Spleen (tissue), 11 donors: Measurements from ENCODE around the gene CRMP1. TPM values are rescaled to one million over a fixed set of nuclear protein-coding genes. Genes with fewer than 3 reads are reported as not detected.
"Not testable (repeated sequence)": the region's sequence is repeated elsewhere in the genome, so short reads cannot be mapped to it uniquely, and the experiment has no call there.

Source experiments
- DNase-seq: peaks from one replicate; pipeline ENCODE4 v3.0.0-alpha.2; 2020
- H3K27ac ChIP-seq, 8 donors: fragments of 200-600 bp; sonication (generic) in 7 of 8; 1 replicate in 4 of 8; 2 replicates in 4 of 8; pipeline versions ENCODE4 v1.5.0 to v1.8.0; 2016 to 2021; ENCODE audit warnings: inconsistent platforms in 4 of 8, mild to moderate bottlenecking in 4 of 8, moderate library complexity in 1 of 8
- H3K27me3 ChIP-seq, 7 donors: fragments of 200-600 bp; sonication (generic) in 6 of 7; replicated peaks in 1 of 7; 1 replicate in 4 of 7; 2 replicates in 3 of 7; pipeline versions ENCODE4 v1.5.0 to v1.8.0; 2016 to 2021; ENCODE audit warnings: inconsistent platforms in 3 of 7, mild to moderate bottlenecking in 1 of 7
- H3K36me3 ChIP-seq, 6 donors: fragments of 200-600 bp; sonication (generic) in 5 of 6; 1 replicate in 4 of 6; 2 replicates in 2 of 6; pipeline versions ENCODE4 v1.5.0 to v1.8.0; 2016 to 2021; ENCODE audit warnings: inconsistent platforms in 2 of 6
- H3K4me1 ChIP-seq, 6 donors: fragments of 200-600 bp; sonication (generic) in 5 of 6; 1 replicate in 3 of 6; 2 replicates in 3 of 6; pipeline versions ENCODE4 v1.5.0 to v1.8.0; 2016 to 2021; ENCODE audit warnings: inconsistent platforms in 3 of 6
- H3K4me3 ChIP-seq, 8 donors: fragments of 200-600 bp; sonication (generic) in 7 of 8; 1 replicate in 4 of 8; 2 replicates in 4 of 8; pipeline versions ENCODE4 v1.5.0 to v1.8.0; 2016 to 2021; ENCODE audit warnings: inconsistent platforms in 4 of 8, mild to moderate bottlenecking in 4 of 8, moderate library complexity in 2 of 8
- H3K9me3 ChIP-seq, 8 donors: fragments of 200-600 bp; sonication (generic) in 7 of 8; 1 replicate in 4 of 8; 2 replicates in 4 of 8; pipeline versions ENCODE4 v1.5.0 to v1.8.0; 2016 to 2021; ENCODE audit warnings: inconsistent platforms in 4 of 8
- CTCF ChIP-seq, 11 experiments: fragments of 200-600 bp in 7 of 11; fragments of 450-650 bp in 4 of 11; sonication (generic) in 4 of 11; IDR thresholded peaks in 8 of 11; conservative IDR thresholded peaks in 3 of 11; 1 replicate in 7 of 11; 2 replicates in 4 of 11; pipeline versions ENCODE4 v1.4.0 to v1.8.0; 2016 to 2021; ENCODE audit warnings: antibody characterized with exemption in 11 of 11, inconsistent platforms in 4 of 11, mild to moderate bottlenecking in 1 of 11
- POLR2A ChIP-seq, 3 donors: fragments of 450-650 bp; IDR thresholded peaks; one replicate each; pipeline ENCODE4 v1.5.1; 2017; ENCODE audit warnings: antibody characterized with exemption in 3 of 3, mild to moderate bottlenecking in 1 of 3
- POLR2AphosphoS5 ChIP-seq, 3 donors: sonication (generic); formaldehyde crosslinking; IDR thresholded peaks; one replicate each; pipeline ENCODE4 v1.5.1; 2017; ENCODE audit warnings: antibody characterized with exemption in 3 of 3
- WGBS, 5 donors: extraction: QIAGEN DNeasy Blood & Tissue Kit in 3 of 5; methylation state at CpG; one replicate each; pipeline versions ENCODE4 v1.1.5 to v1.1.7; 2013 to 2018; 5-methylcytosine and 5-hydroxymethylcytosine counted together
- intact Hi-C: fragments of 100-400 bp; cut with DNase I; formaldehyde crosslinking; loops from one replicate; pipeline ENCODE4 v1.15.0; 2023; ENCODE audit warnings: low total_unique reads
- polyA plus RNA-seq, 3 donors: library from polyadenylated mRNA; stranded (reverse); fragments of 200-250 nt; gene quantifications; one replicate each; pipeline ENCODE4 v1.2.1, GENCODE V29; 2013
- total RNA-seq, 7 donors: library from RNA; depleted of rRNA in 3 of 7; stranded (reverse); fragments of >200 nt in 3 of 7; fragmentation: NEBNext Ultra II Directional in 4 of 7; extraction: Animal tissue kit (Norgen Biotek cat#: 25700) in 4 of 7; gene quantifications; one replicate each; pipeline versions ENCODE4 v1.1.0 to v1.2.1, GENCODE V29; 2016 to 2021
- donor health status: healthy with polysubstance abuse.
- donor health status: DM: no; HTN: no; CAD: no; lungs with moderate emphysema.
- donor health status: DM: no; HTN: no; CAD: no.
- donor health status: Bipolar disorder and iron deficiency.
- donor health status: healthy.
- donor health status: DM: no; HTN: no; CAD: no.
- donor health status: DM: yes; HTN: yes; CAD: no.

The CRMP1 gene
- total and polyA plus RNA-seq, 10 donors = 0.03 to 2.3 (median 0.85) TPM; not detected in 1

- intact Hi-C loops = loop anchor here (10.0 kb wide), 1 partner anchor 1319 kb away; no protein-coding TSS in a partner anchor
- TF ChIP-seq POLR2AphosphoS5 (IDR thresholded peaks at IDR 0.05) (no peak), CTCF (IDR thresholded peaks at IDR 0.05 in 8 of 11, conservative IDR thresholded peaks at IDR 0.05 in 3 of 11) (no peak), POLR2A (IDR thresholded peaks at IDR 0.05) (no peak)
- H3K9me3 ChIP-seq = peaks cover 0 to 10% (median 2%) of the 10 kb centered on the region in 8 donors
- H3K36me3 ChIP-seq = peaks cover 0 to 23% (median 0%) of the 10 kb centered on the region in 6 donors
- peaks cover 0 to 10% (median 0%) of the 10 kb centered on the region in 7 donors for H3K27me3 ChIP-seq
- no peak for DNase-seq
- H3K4me3 ChIP-seq = no peak overlapping the region
- H3K27ac ChIP-seq = no peak overlapping the region
- 82 to 95% (median 89%) methylated on average over 7 of the region's 7 CpGs for WGBS, 5 donors
- no peaks in the 10 kb centered on the region for H3K4me1 ChIP-seq
Measured at GRCh38 chr4:5813882-5814255, 79.0 kb downstream of the CRMP1 start.

- peak; percentile 54 for DNase-seq
- H3K36me3 ChIP-seq = peaks cover 0 to 23% (median 0%) of the 10 kb centered on the region in 6 donors
- peaks cover 0 to 10% (median 0%) of the 10 kb centered on the region in 7 donors for H3K27me3 ChIP-seq
- H3K4me1 ChIP-seq = no peaks in the 10 kb centered on the region
- peaks cover 0 to 10% (median 2%) of the 10 kb centered on the region in 8 donors for H3K9me3 ChIP-seq
- intact Hi-C loops = loop anchor here (10.0 kb wide), 1 partner anchor 1318 kb away; no protein-coding TSS in a partner anchor
- 70 to 83% (median 79%) methylated on average over 7 to 9 of the region's 9 CpGs for WGBS, 5 donors
- no peak overlapping the region for H3K27ac ChIP-seq
- TF ChIP-seq CTCF (IDR thresholded peaks at IDR 0.05 in 8 of 11, conservative IDR thresholded peaks at IDR 0.05 in 3 of 11) = peak in 10 of 11 experiments; percentile 20 to 69 (median 55)
- no peak for TF ChIP-seq POLR2A (IDR thresholded peaks at IDR 0.05)
- no peak for TF ChIP-seq POLR2AphosphoS5 (IDR thresholded peaks at IDR 0.05)
- H3K4me3 ChIP-seq = no peak overlapping the region
Measured at GRCh38 chr4:5812506-5813229, 80.2 kb downstream of the CRMP1 start.

GRCh38 chr4:5812057-5812456, 80.8 kb downstream of the CRMP1 start:
- not testable (repeated sequence) for H3K4me1 ChIP-seq, H3K4me3 ChIP-seq, H3K27me3 ChIP-seq, H3K27ac ChIP-seq
- intact Hi-C loops = loop anchor here (10.0 kb wide), 1 partner anchor 1317 kb away; no protein-coding TSS in a partner anchor
- H3K9me3 ChIP-seq = peaks cover 0 to 10% (median 2%) of the 10 kb centered on the region in 8 donors
- peak; percentile 29 for DNase-seq
- WGBS, 5 donors = 90 to 100% (median 91%) methylated on average over 1 to 5 of the region's 5 CpGs
- H3K36me3 ChIP-seq = peaks cover 0 to 23% (median 0%) of the 10 kb centered on the region in 6 donors

GRCh38 chr4:5810770-5811430, 82.0 kb downstream of the CRMP1 start:
- H3K27me3 ChIP-seq = peaks cover 0 to 10% (median 0%) of the 10 kb centered on the region in 7 donors
- TF ChIP-seq POLR2A (IDR thresholded peaks at IDR 0.05) = no peak
- no peak for TF ChIP-seq POLR2AphosphoS5 (IDR thresholded peaks at IDR 0.05)
- TF ChIP-seq CTCF (IDR thresholded peaks at IDR 0.05 in 8 of 11, conservative IDR thresholded peaks at IDR 0.05 in 3 of 11) = no peak
- H3K4me3 ChIP-seq = no peak overlapping the region
- H3K9me3 ChIP-seq = peaks cover 0 to 10% (median 2%) of the 10 kb centered on the region in 8 donors
- H3K27ac ChIP-seq = no peak overlapping the region
- peaks cover 0 to 23% (median 0%) of the 10 kb centered on the region in 6 donors for H3K36me3 ChIP-seq
- intact Hi-C loops = loop anchor here (10.0 kb wide), 1 partner anchor 1316 kb away; no protein-coding TSS in a partner anchor
- no peak for DNase-seq
- no peaks in the 10 kb centered on the region for H3K4me1 ChIP-seq
- 80 to 84% (median 82%) methylated on average over 12 of the region's 12 CpGs for WGBS, 5 donors
